ENCODE data around the gene UBAP2L.

DNA sequence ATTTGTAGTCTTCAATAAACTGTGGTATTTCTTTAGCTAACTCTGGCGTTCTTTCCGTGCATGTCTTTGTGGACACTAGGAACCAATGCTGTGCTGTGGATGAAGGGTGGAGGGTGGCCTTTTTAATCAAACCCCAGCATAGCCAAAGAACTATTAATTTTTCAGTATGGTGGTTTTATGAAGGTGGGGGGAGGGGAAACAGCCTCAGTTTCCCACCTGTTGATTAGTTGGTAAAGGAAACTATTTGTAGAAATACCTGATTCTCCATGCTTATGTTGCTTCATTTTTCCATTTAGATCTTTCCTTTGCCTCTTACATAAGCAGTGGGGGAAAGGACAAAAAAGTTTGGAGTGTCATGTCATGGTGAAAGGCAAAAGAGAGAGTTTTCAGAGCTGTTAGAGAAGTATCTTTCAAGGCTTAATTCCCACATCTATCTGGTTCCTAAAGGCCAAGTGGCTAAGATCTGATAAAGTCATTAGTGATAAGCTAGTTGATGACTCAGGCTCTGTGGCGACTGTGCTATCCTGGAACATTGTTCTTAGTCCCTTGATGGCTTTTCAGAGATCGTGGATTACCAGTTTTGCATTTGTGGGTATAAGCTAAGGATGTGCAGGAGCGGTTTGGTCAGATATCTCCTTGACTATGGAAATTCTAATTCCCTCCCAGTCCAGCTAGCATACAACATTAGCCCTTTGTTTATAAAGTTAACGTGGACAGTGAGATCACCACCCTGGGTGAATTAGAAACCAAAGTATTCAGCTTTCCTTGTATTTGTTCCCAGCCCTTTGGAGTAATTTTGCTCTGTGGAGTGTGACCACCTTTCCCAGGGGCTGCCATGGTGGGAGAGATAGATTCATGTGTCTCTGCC is 42.9 kb downstream of the UBAP2L start:
- TF ChIP-seq, protein P1, sequence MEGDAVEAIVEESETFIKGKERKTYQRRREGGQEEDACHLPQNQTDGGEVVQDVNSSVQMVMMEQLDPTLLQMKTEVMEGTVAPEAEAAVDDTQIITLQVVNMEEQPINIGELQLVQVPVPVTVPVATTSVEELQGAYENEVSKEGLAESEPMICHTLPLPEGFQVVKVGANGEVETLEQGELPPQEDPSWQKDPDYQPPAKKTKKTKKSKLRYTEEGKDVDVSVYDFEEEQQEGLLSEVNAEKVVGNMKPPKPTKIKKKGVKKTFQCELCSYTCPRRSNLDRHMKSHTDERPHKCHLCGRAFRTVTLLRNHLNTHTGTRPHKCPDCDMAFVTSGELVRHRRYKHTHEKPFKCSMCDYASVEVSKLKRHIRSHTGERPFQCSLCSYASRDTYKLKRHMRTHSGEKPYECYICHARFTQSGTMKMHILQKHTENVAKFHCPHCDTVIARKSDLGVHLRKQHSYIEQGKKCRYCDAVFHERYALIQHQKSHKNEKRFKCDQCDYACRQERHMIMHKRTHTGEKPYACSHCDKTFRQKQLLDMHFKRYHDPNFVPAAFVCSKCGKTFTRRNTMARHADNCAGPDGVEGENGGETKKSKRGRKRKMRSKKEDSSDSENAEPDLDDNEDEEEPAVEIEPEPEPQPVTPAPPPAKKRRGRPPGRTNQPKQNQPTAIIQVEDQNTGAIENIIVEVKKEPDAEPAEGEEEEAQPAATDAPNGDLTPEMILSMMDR (optimal IDR thresholded peaks at IDR 0.05 in 1 of 3, IDR thresholded peaks at IDR 0.05 in 1 of 3, conservative IDR thresholded peaks at IDR 0.05 in 1 of 3; ENCODE audit: extremely low read depth in 1 of 3, insufficient read depth in 2 of 3, low read length in 3 of 3), result no peak
- no peak for TF ChIP-seq EZH2 (IDR thresholded peaks at IDR 0.05; ENCODE audit: low read length)

Measured in keratinocyte (primary cell).